ENCODE measurements around the gene HELZ2.

HELZ2 gene

GRCh38 chr20:63574156-63574828, at the start of gene HELZ2:
HELZ2 (minus strand) TSS chr20:63574239; CDS start chr20:63572385, 1,854 bp downstream.
- peak; percentile 91 for DNase-seq (ENCODE audit: low spot score)
- peak within 1 kb of the TSS; percentile 80 for H3K27ac ChIP-seq
- TF ChIP-seq, protein P1, sequence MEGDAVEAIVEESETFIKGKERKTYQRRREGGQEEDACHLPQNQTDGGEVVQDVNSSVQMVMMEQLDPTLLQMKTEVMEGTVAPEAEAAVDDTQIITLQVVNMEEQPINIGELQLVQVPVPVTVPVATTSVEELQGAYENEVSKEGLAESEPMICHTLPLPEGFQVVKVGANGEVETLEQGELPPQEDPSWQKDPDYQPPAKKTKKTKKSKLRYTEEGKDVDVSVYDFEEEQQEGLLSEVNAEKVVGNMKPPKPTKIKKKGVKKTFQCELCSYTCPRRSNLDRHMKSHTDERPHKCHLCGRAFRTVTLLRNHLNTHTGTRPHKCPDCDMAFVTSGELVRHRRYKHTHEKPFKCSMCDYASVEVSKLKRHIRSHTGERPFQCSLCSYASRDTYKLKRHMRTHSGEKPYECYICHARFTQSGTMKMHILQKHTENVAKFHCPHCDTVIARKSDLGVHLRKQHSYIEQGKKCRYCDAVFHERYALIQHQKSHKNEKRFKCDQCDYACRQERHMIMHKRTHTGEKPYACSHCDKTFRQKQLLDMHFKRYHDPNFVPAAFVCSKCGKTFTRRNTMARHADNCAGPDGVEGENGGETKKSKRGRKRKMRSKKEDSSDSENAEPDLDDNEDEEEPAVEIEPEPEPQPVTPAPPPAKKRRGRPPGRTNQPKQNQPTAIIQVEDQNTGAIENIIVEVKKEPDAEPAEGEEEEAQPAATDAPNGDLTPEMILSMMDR (conservative IDR thresholded peaks at IDR 0.05; ENCODE audit: low read depth): no peak
- CTCF ChIA-PET: interaction anchor here (0.6 to 2.5 kb wide), 6 partner anchors 14 to 406 kb away, joined by 3 to 15 read pairs (median 4); partner anchors contain the start of genes PTK6 and SAMD10
- POLR2A ChIA-PET (ENCODE audit: low non-redundant PET): interaction anchor here (0.5 to 1.7 kb wide), 4 partner anchors 37 to 271 kb away, joined by 3 to 5 read pairs (median 4); partner anchors contain the start of genes PTK6 and RTEL1

GRCh38 chr20:63622732-63623131, 48.7 kb upstream of the HELZ2 start:
- ChIA-PET CTCF (interaction anchor here (0.6 to 0.8 kb wide), 3 partner anchors 19 to 114 kb away, joined by 3 to 4 read pairs (median 4); partner anchors contain the start of gene PTK6), POLR2A (ENCODE audit: low non-redundant PET) (no interaction called here)
- TF ChIP-seq, protein P1 (conservative IDR thresholded peaks at IDR 0.05; ENCODE audit: low read depth): no peak
- H3K27ac ChIP-seq: no peak overlapping the region
- DNase-seq (ENCODE audit: low spot score): no peak

GRCh38 chr20:63622096-63622495, 48.1 kb upstream of the HELZ2 start:
- ChIA-PET CTCF (interaction anchor here (0.8 to 1.2 kb wide), 2 partner anchors 84 to 352 kb away, joined by 3 to 4 read pairs; partner anchors contain the start of gene PTK6), POLR2A (ENCODE audit: low non-redundant PET) (no interaction called here)
- peak overlapping the region; percentile 3; the same call in 1 of the 2 replicates for H3K27ac ChIP-seq
- TF ChIP-seq, protein P1 (conservative IDR thresholded peaks at IDR 0.05; ENCODE audit: low read depth): no peak
- no peak for DNase-seq (ENCODE audit: low spot score)

- TF ChIP-seq, protein P1 (conservative IDR thresholded peaks at IDR 0.05; ENCODE audit: low read depth): no peak
- DNase-seq (ENCODE audit: low spot score): no peak
- ChIA-PET CTCF (interaction anchor here (0.6 kb wide), 1 partner anchor 135 kb away, joined by 3 read pairs; no protein-coding TSS in a partner anchor), POLR2A (ENCODE audit: low non-redundant PET) (no interaction called here)
- H3K27ac ChIP-seq: no peak overlapping the region
Measured at GRCh38 chr20:63620991-63621390, 47.0 kb upstream of the HELZ2 start.

GRCh38 chr20:63619505-63619904, 45.5 kb upstream of the HELZ2 start:
- ChIA-PET POLR2A (ENCODE audit: low non-redundant PET) (no interaction called here), CTCF (interaction anchor here (1.0 kb wide), 1 partner anchor 10 kb away, joined by 4 read pairs; no protein-coding TSS in a partner anchor)
- no peak for DNase-seq (ENCODE audit: low spot score)
- TF ChIP-seq, protein P1 (conservative IDR thresholded peaks at IDR 0.05; ENCODE audit: low read depth): no peak
- peak overlapping the region; percentile 0; the same call in 1 of the 2 replicates for H3K27ac ChIP-seq

GRCh38 chr20:63619086-63619485, 45.0 kb upstream of the HELZ2 start:
- POLR2A ChIA-PET (ENCODE audit: low non-redundant PET): interaction anchor here (0.7 kb wide), 1 partner anchor 8 kb away, joined by 4 read pairs; the partner anchor contains the start of gene GMEB2

More at GRCh38 chr20:63619086-63619485, 45.0 kb upstream of the HELZ2 start:
- TF ChIP-seq, protein P1 (conservative IDR thresholded peaks at IDR 0.05; ENCODE audit: low read depth): no peak
- H3K27ac ChIP-seq: peak overlapping the region; percentile 0; the same call in 1 of the 2 replicates
- no peak for DNase-seq (ENCODE audit: low spot score)
- CTCF ChIA-PET: interaction anchor here (0.5 to 1.0 kb wide), 2 partner anchors 10 to 15 kb away, joined by 4 read pairs; no protein-coding TSS in a partner anchor
